Measurements from ENCODE around the gene CD93. TPM values are rescaled to one million over a fixed set of nuclear protein-coding genes. Genes with fewer than 3 reads are reported as not detected.

The CD93 gene
- total and polyA plus RNA-seq, 2 of the 8 experiments (the other 6 are each of a cell fraction or from before 2014, with no cell fraction given) = under 0.01 to 0.07 TPM

GRCh38 chr20:23103284-23104018, 17.3 kb upstream of the CD93 start:
- Histone ChIP-seq H2BK15ac (ENCODE audit: low read length) (no peak overlapping the region), H3K18ac (ENCODE audit: extremely low read depth, low read length) (no peak overlapping the region), H3K23me2 (ENCODE audit: low read depth, low read length) (no peaks in the 10 kb centered on the region), H3K4me2 (ENCODE audit: insufficient read depth in 1 of 2, low read depth in 2 of 2, low read length in 2 of 2) (no peak overlapping the region), H2BK120ac (replicated peaks; ENCODE audit: low read depth, low read length) (no peak overlapping the region), H3K27me3 (replicated peaks in 1 of 4; ENCODE audit: control insufficient read depth in 3 of 4, extremely low read depth in 1 of 4, insufficient read depth in 3 of 4, low read length in 3 of 4) (no peaks in the 10 kb centered on the region), H4K91ac (replicated peaks; ENCODE audit: insufficient read length, low read length) (no peak overlapping the region), H3K9ac (replicated peaks in 1 of 4; ENCODE audit: extremely low read depth in 1 of 4, low read depth in 3 of 4, low read length in 3 of 4) (no peak overlapping the region), H2BK5ac (ENCODE audit: low read depth, low read length) (no peak overlapping the region), H4K5ac (ENCODE audit: insufficient read length, low read depth, low read length) (no peak overlapping the region), H3K9me3 (ENCODE audit: insufficient read depth in 2 of 2, low read depth in 1 of 2, low read length in 1 of 2) (no peaks in the 10 kb centered on the region), H3K23ac (ENCODE audit: insufficient read length) (no peak overlapping the region), H3K79me1 (ENCODE audit: low read depth, low read length) (no peaks in the 10 kb centered on the region), H3K79me2 (ENCODE audit: control insufficient read depth in 1 of 2, insufficient read depth in 2 of 2, low read length in 2 of 2) (no peaks in the 10 kb centered on the region), H4K8ac (ENCODE audit: extremely low read depth, insufficient read depth, low read length) (no peak overlapping the region), H3K4me3 (ENCODE audit: extremely low read depth in 1 of 4, insufficient read depth in 2 of 4, low read depth in 3 of 4, low read length in 4 of 4) (no peak overlapping the region), H2AFZ (ENCODE audit: low read length) (no peak overlapping the region), H3K4me1 (replicated peaks in 1 of 4; ENCODE audit: control insufficient read depth in 3 of 4, insufficient read depth in 4 of 4, low read length in 3 of 4) (no peaks in the 10 kb centered on the region), H3K14ac (ENCODE audit: insufficient read length) (no peak overlapping the region), H3K27ac (ENCODE audit: low read depth, low read length) (no peak overlapping the region), H3K36me3 (ENCODE audit: control insufficient read depth in 2 of 4, insufficient read depth in 4 of 4, low read length in 3 of 4) (no peaks in the 10 kb centered on the region), H2AK5ac (ENCODE audit: low read depth, low read length) (no peak overlapping the region), H3K4ac (replicated peaks; ENCODE audit: insufficient read length, low read depth, low read length) (no peak overlapping the region), H2BK12ac (ENCODE audit: low read depth, low read length) (no peak overlapping the region), H4K20me1 (replicated peaks in 1 of 2; ENCODE audit: control insufficient read depth in 1 of 2, insufficient read depth in 2 of 2, low read length in 2 of 2) (no peaks in the 10 kb centered on the region), H3K56ac (replicated peaks; ENCODE audit: insufficient read length, low read depth, low read length) (no peak overlapping the region), H2BK20ac (ENCODE audit: low read length) (no peak overlapping the region)
- WGBS, 2 experiments (ENCODE audit: extremely low coverage in 1 of 2, insufficient coverage in 1 of 2, insufficient read length in 1 of 2, insufficient replicate concordance in 2 of 2, low coverage in 1 of 2, low lambda C conversion rate in 2 of 2, missing lambda C conversion rate in 1 of 2) = 97% methylated on average over 11 of the region's 11 CpGs; no CpG with 5 or more reads in 1 of the 2 experiments
- DNase-seq (ENCODE audit: low read depth in 1 of 2, low spot score in 2 of 2) (no peak), FAIRE-seq (no peak)
- POLR2A ChIA-PET (ENCODE audit: partially characterized antibody) = no interaction called here
- CTCF ChIA-PET (ENCODE audit: partially characterized antibody) = interaction anchor here (0.9 to 1.6 kb wide), 2 partner anchors 40 to 44 kb away, joined by 3 to 6 read pairs; no protein-coding TSS in a partner anchor
- TF ChIP-seq ATF3 (IDR thresholded peaks at IDR 0.05; ENCODE audit: insufficient read depth, low read depth, low read length) = no peak
- TF ChIP-seq BRCA1 (IDR thresholded peaks at IDR 0.05; ENCODE audit: low read depth, low read length) = no peak
- no peak for TF ChIP-seq POU5F1 (IDR thresholded peaks at IDR 0.05; ENCODE audit: low read depth, low read length)
- no peak for TF ChIP-seq RBBP5 (IDR thresholded peaks at IDR 0.05; ENCODE audit: borderline replicate concordance, low read depth, low read length)
- no peak for TF ChIP-seq BCL11A (IDR thresholded peaks at IDR 0.05; ENCODE audit: low read depth in 2 of 2, low read length in 2 of 2)
- TF ChIP-seq KDM1A (IDR thresholded peaks at IDR 0.05; ENCODE audit: borderline replicate concordance, low read length) = no peak
- no peak for TF ChIP-seq CTCF (IDR thresholded peaks at IDR 0.05; ENCODE audit: control extremely low read depth in 1 of 3, insufficient read depth in 1 of 3, low read depth in 1 of 3, low read length in 3 of 3)
- TF ChIP-seq ASH2L (IDR thresholded peaks at IDR 0.05; ENCODE audit: low read length) = no peak
- no peak for TF ChIP-seq JUND (IDR thresholded peaks at IDR 0.05; ENCODE audit: low read length)
- no peak for TF ChIP-seq GABPA (IDR thresholded peaks at IDR 0.05; ENCODE audit: borderline replicate concordance, insufficient read depth, low read length)

Measured in H1 (cell line).